Measurements from ENCODE around the gene TC2N. TPM values are rescaled to one million over a fixed set of nuclear protein-coding genes. Genes with fewer than 3 reads are reported as not detected.
"Not testable (repeated sequence)": the region's sequence is repeated elsewhere in the genome, so short reads cannot be mapped to it uniquely, and the experiment has no call there.

TC2N gene
- total RNA-seq, 1 donor from 2014 or later, result 5.7 TPM

GRCh38 chr14:91835920-91836843, 31.2 kb downstream of the TC2N start:
- DNase-seq (ENCODE audit: low spot score in 2 of 2), result peak; percentile 44 to 52
- no peak for FAIRE-seq

- no peak for FAIRE-seq
- DNase-seq (ENCODE audit: low spot score in 2 of 2), result no peak
These were observed 32.0 kb downstream of the TC2N start for GRCh38 chr14:91835197-91835919.

GRCh38 chr14:91834571-91834970, 32.8 kb downstream of the TC2N start:
- FAIRE-seq, result no peak
- no peak for DNase-seq (ENCODE audit: low spot score in 2 of 2)

- FAIRE-seq (no peak), DNase-seq (ENCODE audit: low spot score in 2 of 2) (no peak)
These were observed 36.0 kb downstream of the TC2N start for GRCh38 chr14:91831337-91831736.

- no peak for FAIRE-seq
- DNase-seq (ENCODE audit: low spot score in 2 of 2), result no peak
These were observed 36.6 kb downstream of the TC2N start for GRCh38 chr14:91830777-91831176.

GRCh38 chr14:91829511-91829910, 37.8 kb downstream of the TC2N start:
- DNase-seq (ENCODE audit: low spot score in 2 of 2) (no peak), FAIRE-seq (no peak)

- FAIRE-seq (no peak), DNase-seq (ENCODE audit: low spot score in 2 of 2) (no peak)
These were observed 39.6 kb downstream of the TC2N start for GRCh38 chr14:91827746-91828145.

GRCh38 chr14:91817566-91818325, 49.6 kb downstream of the TC2N start:
- DNase-seq (ENCODE audit: low spot score in 2 of 2), result no peak
- no peak for FAIRE-seq

- DNase-seq (ENCODE audit: low spot score in 2 of 2), result no peak
- no peak for FAIRE-seq
These were observed 53.0 kb downstream of the TC2N start for GRCh38 chr14:91814317-91814716.

- DNase-seq (ENCODE audit: low spot score in 2 of 2), result no peak
- no peak for FAIRE-seq
These were observed 56.6 kb downstream of the TC2N start for GRCh38 chr14:91810699-91811098.

GRCh38 chr14:91806716-91807115, 60.6 kb downstream of the TC2N start:
- FAIRE-seq (no peak), DNase-seq (ENCODE audit: low spot score in 2 of 2) (no peak)

GRCh38 chr14:91806094-91806493, 61.2 kb downstream of the TC2N start:
- DNase-seq (ENCODE audit: low spot score in 2 of 2); FAIRE-seq: not testable (repeated sequence)

- FAIRE-seq (no peak), DNase-seq (ENCODE audit: low spot score in 2 of 2) (no peak)
These were observed 61.7 kb downstream of the TC2N start for GRCh38 chr14:91805659-91806058.

GRCh38 chr14:91801358-91801757, 66.0 kb downstream of the TC2N start:
- FAIRE-seq, result no peak
- DNase-seq (ENCODE audit: low spot score in 2 of 2), result no peak

GRCh38 chr14:91796617-91797347, 70.6 kb downstream of the TC2N start:
- FAIRE-seq, result peak; percentile 51
- DNase-seq (ENCODE audit: low spot score in 2 of 2), result no peak

- no peak for FAIRE-seq
- no peak for DNase-seq (ENCODE audit: low spot score in 2 of 2)
These were observed 73.6 kb downstream of the TC2N start for GRCh38 chr14:91793704-91794103.

GRCh38 chr14:91786188-91786587, 81.1 kb downstream of the TC2N start:
- DNase-seq (ENCODE audit: low spot score in 2 of 2), result no peak
- no peak for FAIRE-seq

GRCh38 chr14:91780452-91780851, 86.9 kb downstream of the TC2N start:
- FAIRE-seq (no peak), DNase-seq (ENCODE audit: low spot score in 2 of 2) (no peak)

GRCh38 chr14:91778217-91778616, 89.1 kb downstream of the TC2N start:
- DNase-seq (ENCODE audit: low spot score in 2 of 2), result no peak
- FAIRE-seq, result no peak

All from frontal cortex (tissue), 4 donors.